H1 (cell line): Measurements from ENCODE around the gene HARS1. TPM values are rescaled to one million over a fixed set of nuclear protein-coding genes. Genes with fewer than 3 reads are reported as not detected.

Experiments used
- CTCF ChIA-PET: fragments of 300-600 bp; sonication (Branson Sonifier 250); formaldehyde crosslinking; loops from one replicate; lab custom pipeline; 2021; ENCODE audit not compliant: partially characterized antibody; lab: Charles Lee
- POLR2A ChIA-PET: fragments of 300-600 bp; sonication (Branson Sonifier 250); formaldehyde crosslinking; loops from one replicate; lab custom pipeline; 2021; ENCODE audit warnings: inconsistent platforms; ENCODE audit not compliant: partially characterized antibody; lab: Charles Lee
- DNase-seq, 2 experiments: peaks; one replicate each; pipeline versions ENCODE4 v3.0.0 to v3.0.0-alpha.2; 2010 to 2022; ENCODE audit warnings: low spot score in 2 of 2, low read depth in 1 of 2, mixed read lengths in 1 of 2
- FAIRE-seq: peaks from 2 replicates; lab custom pipeline; 2011; peaks lifted over from hg19 to GRCh38; lab: Jason Lieb, UNC
- H2AFZ ChIP-seq: 2 replicates; pipeline ENCODE4 v1.8.1; 2012; ENCODE audit warnings: low read length, inconsistent platforms
- H2AK5ac ChIP-seq: 2 replicates; pipeline ENCODE4 v1.6.1; 2013; ENCODE audit warnings: low read depth, low read length
- H2BK120ac ChIP-seq: replicated peaks from 2 replicates; pipeline ENCODE3; 2013; ENCODE audit warnings: low read depth, low read length, inconsistent platforms
- H2BK12ac ChIP-seq: 2 replicates; pipeline ENCODE4 v1.6.1; 2013; ENCODE audit warnings: low read depth, low read length
- H2BK15ac ChIP-seq: 2 replicates; pipeline ENCODE4 v1.6.1; 2013; ENCODE audit warnings: low read length
- H2BK20ac ChIP-seq: 2 replicates; pipeline ENCODE4 v1.6.1; 2013; ENCODE audit warnings: low read length
- H2BK5ac ChIP-seq: 2 replicates; pipeline ENCODE4 v1.6.1; 2013; ENCODE audit warnings: low read depth, low read length
- H3K14ac ChIP-seq: 2 replicates; pipeline ENCODE4 v1.6.1; 2013; ENCODE audit warnings: inconsistent platforms; ENCODE audit not compliant: insufficient read length
- H3K18ac ChIP-seq: 2 replicates; pipeline ENCODE4 v1.6.1; 2013; ENCODE audit warnings: low read length; ENCODE audit errors: extremely low read depth
- H3K23ac ChIP-seq: 2 replicates; pipeline ENCODE4 v1.6.1; 2013; ENCODE audit warnings: inconsistent platforms; ENCODE audit not compliant: insufficient read length
- H3K23me2 ChIP-seq: 2 replicates; pipeline ENCODE4 v1.6.1; 2013; ENCODE audit warnings: low read depth, low read length
- H3K27ac ChIP-seq: 2 replicates; pipeline ENCODE4 v1.6.1; 2011; ENCODE audit warnings: low read depth, low read length, inconsistent platforms
- H3K27me3 ChIP-seq, 4 experiments: replicated peaks in 1 of 4; 1 replicate in 1 of 4; 2 replicates in 3 of 4; pipeline versions ENCODE4 v1.6.1 to v1.8.1; 2011 to 2013; ENCODE audit warnings: low read length in 3 of 4, mild to moderate bottlenecking in 3 of 4, inconsistent platforms in 2 of 4, mixed read lengths in 2 of 4, moderate library complexity in 1 of 4; ENCODE audit not compliant: control insufficient read depth in 3 of 4, insufficient read depth in 3 of 4; ENCODE audit errors: extremely low read depth in 1 of 4
- H3K36me3 ChIP-seq, 4 experiments: 2 replicates each; pipeline versions ENCODE4 v1.6.1 to v1.8.1; 2011 to 2013; ENCODE audit warnings: mild to moderate bottlenecking in 4 of 4, low read length in 3 of 4, moderate library complexity in 2 of 4, control low read depth in 1 of 4, inconsistent platforms in 1 of 4; ENCODE audit not compliant: insufficient read depth in 4 of 4, control insufficient read depth in 2 of 4
- H3K4ac ChIP-seq: replicated peaks from 2 replicates; pipeline ENCODE3; 2013; ENCODE audit warnings: low read length, low read depth, mixed read lengths, inconsistent platforms; ENCODE audit not compliant: insufficient read length
- H3K4me1 ChIP-seq, 4 experiments: replicated peaks in 1 of 4; 1 replicate in 1 of 4; 2 replicates in 3 of 4; pipeline versions ENCODE4 v1.6.1 to v1.8.1; 2011 to 2013; ENCODE audit warnings: low read length in 3 of 4, inconsistent platforms in 2 of 4, mixed read lengths in 1 of 4; ENCODE audit not compliant: insufficient read depth in 4 of 4, control insufficient read depth in 3 of 4
- H3K4me2 ChIP-seq, 2 experiments: 2 replicates each; pipeline versions ENCODE4 v1.6.1 to v1.8.1; 2011 to 2013; ENCODE audit warnings: low read depth in 2 of 2, low read length in 2 of 2, control low read depth in 1 of 2, inconsistent platforms in 1 of 2, mild to moderate bottlenecking in 1 of 2; ENCODE audit not compliant: insufficient read depth in 1 of 2
- H3K4me3 ChIP-seq, 4 experiments: fragments of 200-600, 300-600 bp in 1 of 4; sonication (generic), shearing (Covaris generic), sonication (Bioruptor Twin) in 1 of 4; 2 replicates each; pipeline versions ENCODE4 v1.5.1 to v1.8.1; 2011 to 2016; ENCODE audit warnings: low read length in 4 of 4, low read depth in 3 of 4, control low read depth in 2 of 4, inconsistent platforms in 2 of 4, mild to moderate bottlenecking in 2 of 4, mixed read lengths in 1 of 4, moderate library complexity in 1 of 4; ENCODE audit not compliant: insufficient read depth in 2 of 4; ENCODE audit errors: extremely low read depth in 1 of 4
- H3K56ac ChIP-seq: replicated peaks from 2 replicates; pipeline ENCODE3; 2013; ENCODE audit warnings: low read depth, mild to moderate bottlenecking, mixed read lengths, low read length, inconsistent platforms; ENCODE audit not compliant: insufficient read length
- H3K79me1 ChIP-seq: 2 replicates; pipeline ENCODE4 v1.6.1; 2013; ENCODE audit warnings: low read depth, low read length, control low read depth
- H3K79me2 ChIP-seq, 2 experiments: 2 replicates each; pipeline versions ENCODE4 v1.6.1 to v1.8.1; 2012 to 2013; ENCODE audit warnings: low read length in 2 of 2, mild to moderate bottlenecking in 2 of 2, inconsistent platforms in 1 of 2; ENCODE audit not compliant: insufficient read depth in 2 of 2, control insufficient read depth in 1 of 2
- H3K9ac ChIP-seq, 4 experiments: replicated peaks in 1 of 4; 1 replicate in 1 of 4; 2 replicates in 3 of 4; pipeline versions ENCODE4 v1.6.1 to v1.8.1; 2011 to 2013; ENCODE audit warnings: low read depth in 3 of 4, low read length in 3 of 4, control low read depth in 2 of 4, mild to moderate bottlenecking in 2 of 4, moderate library complexity in 2 of 4, inconsistent platforms in 1 of 4; ENCODE audit errors: extremely low read depth in 1 of 4
- H3K9me3 ChIP-seq, 2 experiments: 2 replicates each; pipeline versions ENCODE4 v1.6.1 to v1.8.1; 2012 to 2013; ENCODE audit warnings: mild to moderate bottlenecking in 2 of 2, moderate library complexity in 2 of 2, control low read depth in 1 of 2, inconsistent platforms in 1 of 2, low read depth in 1 of 2, low read length in 1 of 2, mixed read lengths in 1 of 2; ENCODE audit not compliant: insufficient read depth in 2 of 2
- H4K20me1 ChIP-seq, 2 experiments: replicated peaks in 1 of 2; 2 replicates each; pipeline versions ENCODE3 to v1.8.1; 2011 to 2013; ENCODE audit warnings: inconsistent platforms in 2 of 2, low read length in 2 of 2, mild to moderate bottlenecking in 1 of 2; ENCODE audit not compliant: insufficient read depth in 2 of 2, control insufficient read depth in 1 of 2
- H4K5ac ChIP-seq: 2 replicates; pipeline ENCODE4 v1.6.1; 2013; ENCODE audit warnings: low read length, low read depth, mixed read lengths, inconsistent platforms; ENCODE audit not compliant: insufficient read length
- H4K8ac ChIP-seq: 2 replicates; pipeline ENCODE4 v1.8.0; 2013; ENCODE audit warnings: mild to moderate bottlenecking, moderate library complexity, low read length, inconsistent platforms; ENCODE audit not compliant: insufficient read depth; ENCODE audit errors: extremely low read depth
- H4K91ac ChIP-seq: replicated peaks from 2 replicates; pipeline ENCODE3; 2013; ENCODE audit warnings: low read length, mixed read lengths, inconsistent platforms; ENCODE audit not compliant: insufficient read length
- ASH2L ChIP-seq: fragments of 200-600, 300-600 bp; sonication (generic); IDR thresholded peaks from one replicate; pipeline ENCODE4 v1.7.1; 2017; ENCODE audit warnings: low read length
- CTCF ChIP-seq, 3 experiments: IDR thresholded peaks; 1 replicate in 2 of 3; 2 replicates in 1 of 3; pipeline versions ENCODE4 v1.5.1 to v1.6.1; 2011; ENCODE audit warnings: low read length in 3 of 3, mild to moderate bottlenecking in 3 of 3, inconsistent platforms in 2 of 3, low read depth in 1 of 3, moderate library complexity in 1 of 3; ENCODE audit not compliant: insufficient read depth in 1 of 3; ENCODE audit errors: control extremely low read depth in 1 of 3
- MAFK ChIP-seq: IDR thresholded peaks from 2 replicates; pipeline ENCODE4 v1.6.1; 2012; ENCODE audit warnings: low read depth, mild to moderate bottlenecking, improper control_type of control experiment, low read length
- SUZ12 ChIP-seq: fragments of 200-600 bp; sonication (generic); IDR thresholded peaks from 2 replicates; pipeline ENCODE4 v1.6.1; 2012; ENCODE audit warnings: mild to moderate bottlenecking, inconsistent platforms, low read length, moderate library complexity, mixed read lengths
- WGBS, 2 experiments: shearing (Covaris generic) in 1 of 2; methylation state at CpG; one replicate each; pipeline versions ENCODE4 v1.1.6 to v1.1.7; 2013 to 2015; ENCODE audit warnings: low lambda C conversion rate in 2 of 2, mixed read lengths in 2 of 2, inconsistent platforms in 1 of 2, low coverage in 1 of 2, missing lambda C conversion rate in 1 of 2; ENCODE audit not compliant: insufficient replicate concordance in 2 of 2, insufficient coverage in 1 of 2, insufficient read length in 1 of 2; ENCODE audit errors: extremely low coverage in 1 of 2, missing lambda C conversion rate in 1 of 2; 5-methylcytosine and 5-hydroxymethylcytosine counted together
- polyA plus RNA-seq, 7 experiments: library from polyadenylated mRNA; depleted of rRNA in 3 of 7; stranded (reverse) in 5 of 7; unstranded in 2 of 7; fragments of >200 nt in 5 of 7; fragments of 200-250 nt in 2 of 7; gene quantifications; 1 replicate in 5 of 7; 2 replicates in 1 of 7; 4 replicates in 1 of 7; pipeline versions ENCODE4 v1.2.1 to v1.2.3, GENCODE V29; 2011 to 2013; ENCODE audit warnings: missing spikeins in 2 of 7, mixed read lengths in 2 of 7
- total RNA-seq: library from RNA; stranded (reverse); fragmentation: NEBNext Ultra II Directional; extraction: Animal tissue kit (Norgen Biotek cat#: 25700); gene quantifications from 2 replicates; pipeline ENCODE4 v1.2.1, GENCODE V29; 2021
- TF ChIP-seq, protein P1 (sequence below): IDR thresholded peaks from 2 replicates; pipeline ENCODE4 v1.6.1; 2012; ENCODE audit warnings: inconsistent platforms

The HARS1 gene
- total and polyA plus RNA-seq, 2 of the 8 experiments (the other 6 are each of a cell fraction or from before 2014, with no cell fraction given) = 27.8 to 56.8 TPM

GRCh38 chr5:140633021-140633471, 58.1 kb downstream of the HARS1 start, which contains the start of gene CD14:
CD14 (minus strand) TSS chr5:140633175; CDS start chr5:140633071, 104 bp downstream.
- H3K36me3 ChIP-seq = no peaks in the 10 kb centered on the region
- H4K5ac ChIP-seq = no peak within 1 kb of the TSS
- H3K9me3 ChIP-seq = peaks cover 18 to 25% of the 10 kb centered on the region in 2 experiments; a peak in 3 of 4 replicates
- peaks cover 0 to 2% (median 0%) of the 10 kb centered on the region in 4 experiments; a peak in 1 of 7 replicates for H3K4me1 ChIP-seq
- H4K8ac ChIP-seq = peak within 1 kb of the TSS; percentile 80
- no peak within 1 kb of the TSS for H3K4ac ChIP-seq
- 89% methylated on average over 16 of the region's 16 CpGs; no CpG with 5 or more reads in 1 of the 2 experiments for WGBS, 2 experiments
- H3K27me3 ChIP-seq = no peaks in the 10 kb centered on the region
- H2BK12ac ChIP-seq = no peak within 1 kb of the TSS
- TF ChIP-seq, protein P1, sequence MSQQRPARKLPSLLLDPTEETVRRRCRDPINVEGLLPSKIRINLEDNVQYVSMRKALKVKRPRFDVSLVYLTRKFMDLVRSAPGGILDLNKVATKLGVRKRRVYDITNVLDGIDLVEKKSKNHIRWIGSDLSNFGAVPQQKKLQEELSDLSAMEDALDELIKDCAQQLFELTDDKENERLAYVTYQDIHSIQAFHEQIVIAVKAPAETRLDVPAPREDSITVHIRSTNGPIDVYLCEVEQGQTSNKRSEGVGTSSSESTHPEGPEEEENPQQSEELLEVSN = no peak
- TF ChIP-seq ASH2L (no peak), SUZ12 (no peak), MAFK (no peak), CTCF (IDR thresholded peaks at IDR 0.05; ENCODE audit: control extremely low read depth in 1 of 3, insufficient read depth in 1 of 3, low read depth in 1 of 3, low read length in 3 of 3) (no peak)
- ChIA-PET CTCF (interaction anchor here (1.0 kb wide), 1 partner anchor 260 kb away, joined by 3 read pairs; no protein-coding TSS in a partner anchor), POLR2A (interaction anchor here (1.1 kb wide), 1 partner anchor 12 kb away, joined by 3 read pairs; no protein-coding TSS in a partner anchor)
- no peak within 1 kb of the TSS for H3K27ac ChIP-seq
- no peak within 1 kb of the TSS for H3K9ac ChIP-seq
- no peaks in the 10 kb centered on the region for H3K79me2 ChIP-seq
- H3K23ac ChIP-seq = no peak within 1 kb of the TSS
- no peaks in the 10 kb centered on the region for H3K79me1 ChIP-seq
- DNase-seq = no peak
- no peak within 1 kb of the TSS for H3K18ac ChIP-seq
- no peak within 1 kb of the TSS for H2AFZ ChIP-seq
- H2BK120ac ChIP-seq = no peak within 1 kb of the TSS
- H3K4me3 ChIP-seq = no peak within 1 kb of the TSS
- H2AK5ac ChIP-seq = no peak within 1 kb of the TSS
- H4K20me1 ChIP-seq = no peaks in the 10 kb centered on the region
- H4K91ac ChIP-seq = no peak within 1 kb of the TSS
- H2BK20ac ChIP-seq = no peak within 1 kb of the TSS
- no peaks in the 10 kb centered on the region for H3K23me2 ChIP-seq
- H3K56ac ChIP-seq = no peak within 1 kb of the TSS
- no peak within 1 kb of the TSS for H3K4me2 ChIP-seq
- FAIRE-seq = no peak
- no peak within 1 kb of the TSS for H2BK15ac ChIP-seq
- no peak within 1 kb of the TSS for H2BK5ac ChIP-seq
- H3K14ac ChIP-seq = no peak within 1 kb of the TSS
